PC-9 (cell line): ENCODE data around the gene FAM221A.

Experiments used
- EZH2 ChIP-seq: fragments of 200-600 bp; sonication (generic); IDR thresholded peaks from 2 replicates; pipeline ENCODE4 v1.8.0; 2017; ENCODE audit warnings: antibody characterized with exemption, low read depth
- TF ChIP-seq, protein P1 (sequence below): fragments of 200-600 bp; sonication (generic); conservative IDR thresholded peaks from 2 replicates; pipeline ENCODE4 v1.6.1; 2017; ENCODE audit warnings: mixed run types, antibody characterized with exemption, mild to moderate bottlenecking, moderate library complexity

DNA sequence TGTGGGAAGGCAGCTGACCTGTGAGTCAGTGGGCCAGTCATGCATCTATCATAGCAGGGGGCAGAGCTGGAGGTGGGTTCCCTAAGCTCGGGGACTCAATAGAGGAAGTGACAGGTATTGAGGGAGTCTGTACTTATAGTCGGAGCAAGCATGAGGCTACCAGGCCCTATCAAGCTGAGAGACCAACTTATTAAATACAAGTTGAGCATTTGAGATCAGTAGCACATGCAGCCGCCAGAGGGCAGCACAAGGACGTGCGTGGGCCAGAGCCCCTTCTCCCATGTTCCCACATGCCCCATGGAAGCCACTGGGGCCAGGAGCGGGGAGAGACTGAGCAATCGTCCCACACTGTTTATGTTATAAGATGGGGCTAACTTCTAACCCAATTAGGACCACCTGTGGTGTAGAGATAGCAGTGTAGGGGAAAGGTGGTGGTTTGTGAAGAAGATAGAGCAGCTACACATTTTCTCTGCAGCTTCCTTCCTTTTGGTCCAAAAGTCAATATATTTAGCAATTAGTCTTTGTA, 17.0 kb downstream of the FAM221A start:
- TF ChIP-seq, protein P1, sequence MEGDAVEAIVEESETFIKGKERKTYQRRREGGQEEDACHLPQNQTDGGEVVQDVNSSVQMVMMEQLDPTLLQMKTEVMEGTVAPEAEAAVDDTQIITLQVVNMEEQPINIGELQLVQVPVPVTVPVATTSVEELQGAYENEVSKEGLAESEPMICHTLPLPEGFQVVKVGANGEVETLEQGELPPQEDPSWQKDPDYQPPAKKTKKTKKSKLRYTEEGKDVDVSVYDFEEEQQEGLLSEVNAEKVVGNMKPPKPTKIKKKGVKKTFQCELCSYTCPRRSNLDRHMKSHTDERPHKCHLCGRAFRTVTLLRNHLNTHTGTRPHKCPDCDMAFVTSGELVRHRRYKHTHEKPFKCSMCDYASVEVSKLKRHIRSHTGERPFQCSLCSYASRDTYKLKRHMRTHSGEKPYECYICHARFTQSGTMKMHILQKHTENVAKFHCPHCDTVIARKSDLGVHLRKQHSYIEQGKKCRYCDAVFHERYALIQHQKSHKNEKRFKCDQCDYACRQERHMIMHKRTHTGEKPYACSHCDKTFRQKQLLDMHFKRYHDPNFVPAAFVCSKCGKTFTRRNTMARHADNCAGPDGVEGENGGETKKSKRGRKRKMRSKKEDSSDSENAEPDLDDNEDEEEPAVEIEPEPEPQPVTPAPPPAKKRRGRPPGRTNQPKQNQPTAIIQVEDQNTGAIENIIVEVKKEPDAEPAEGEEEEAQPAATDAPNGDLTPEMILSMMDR, result peak; percentile 93
- TF ChIP-seq EZH2, result no peak
